ENCODE results near the gene PDHX. TPM values are rescaled to one million over a fixed set of nuclear protein-coding genes. Genes with fewer than 3 reads are reported as not detected.

The PDHX gene
- total RNA-seq, 1 donor from 2014 or later, result 31.8 TPM

DNA sequence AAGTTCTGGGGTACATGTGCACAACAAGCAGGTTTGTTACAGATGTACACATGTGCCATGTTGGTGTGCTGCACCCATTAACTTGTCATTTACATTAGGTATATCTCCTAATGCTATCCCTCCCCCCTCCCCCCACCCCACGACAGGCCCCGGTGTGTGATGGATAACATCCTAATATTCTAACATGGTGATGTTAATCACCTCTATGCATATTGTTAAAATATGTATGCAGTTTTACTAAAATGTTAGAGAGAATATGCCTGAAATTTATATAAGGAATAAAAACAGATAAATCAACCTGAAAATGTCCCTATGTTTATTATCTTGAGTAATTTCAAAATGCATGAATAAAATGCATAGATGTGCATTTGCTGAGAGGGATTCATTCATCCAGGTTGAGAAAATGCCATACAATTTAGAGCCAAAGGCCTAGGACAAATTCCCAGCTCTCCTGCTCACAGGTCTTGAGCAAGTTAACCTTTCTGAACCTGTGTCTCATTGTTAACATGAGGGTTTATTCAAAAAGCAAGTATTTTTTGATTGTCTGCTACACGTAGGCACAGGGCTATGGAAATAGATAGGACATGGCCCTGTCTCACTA, 38.9 kb upstream of the PDHX start:
- no peak for DNase-seq (ENCODE audit: low spot score)
- Mint-ChIP-seq H3K27me3 (ENCODE audit: unreplicated experiment) (peaks cover 2% of the 10 kb centered on the region), H3K27ac (ENCODE audit: unreplicated experiment) (no peak overlapping the region), H3K9me3 (ENCODE audit: unreplicated experiment) (no peaks in the 10 kb centered on the region), H3K4me3 (ENCODE audit: unreplicated experiment) (no peak overlapping the region), H3K36me3 (ENCODE audit: low read depth, unreplicated experiment) (peaks cover 8% of the 10 kb centered on the region), H3K4me1 (ENCODE audit: unreplicated experiment) (no peaks in the 10 kb centered on the region)
- TF ChIP-seq CTCF (IDR thresholded peaks at IDR 0.05; ENCODE audit: unreplicated experiment), result no peak

DNA sequence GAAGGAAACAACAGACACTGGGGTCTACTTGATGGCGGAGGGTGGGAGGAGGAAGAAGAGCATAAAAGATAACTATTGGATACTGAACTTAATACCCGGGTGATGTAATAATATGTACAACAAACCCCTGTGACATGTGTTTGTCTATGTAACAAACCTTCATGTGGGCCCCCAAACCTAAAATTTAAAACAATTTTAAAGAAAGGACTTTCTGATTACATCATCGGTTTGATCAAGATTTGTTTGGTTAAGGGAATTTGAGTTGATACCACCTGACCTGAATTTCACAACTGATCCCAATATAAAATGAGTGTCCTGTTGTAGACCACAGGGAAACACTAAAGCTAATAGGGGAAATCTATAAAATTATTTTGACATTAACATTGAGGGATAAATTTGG, 34.5 kb upstream of the PDHX start:
- DNase-seq (ENCODE audit: low spot score), result no peak
- no peak overlapping the region for H3K4me3 Mint-ChIP-seq (ENCODE audit: unreplicated experiment)
- no peaks in the 10 kb centered on the region for H3K9me3 Mint-ChIP-seq (ENCODE audit: unreplicated experiment)
- no peaks in the 10 kb centered on the region for H3K27me3 Mint-ChIP-seq (ENCODE audit: unreplicated experiment)
- no peaks in the 10 kb centered on the region for H3K36me3 Mint-ChIP-seq (ENCODE audit: low read depth, unreplicated experiment)
- no peak overlapping the region for H3K27ac Mint-ChIP-seq (ENCODE audit: unreplicated experiment)
- H3K4me1 Mint-ChIP-seq (ENCODE audit: unreplicated experiment), result no peaks in the 10 kb centered on the region
- TF ChIP-seq CTCF (IDR thresholded peaks at IDR 0.05; ENCODE audit: unreplicated experiment), result no peak

GRCh38 chr11:34886609-34887008, 29.8 kb upstream of the PDHX start:
- Mint-ChIP-seq H3K9me3 (ENCODE audit: unreplicated experiment) (no peaks in the 10 kb centered on the region), H3K4me1 (ENCODE audit: unreplicated experiment) (no peaks in the 10 kb centered on the region), H3K27ac (ENCODE audit: unreplicated experiment) (no peak overlapping the region), H3K27me3 (ENCODE audit: unreplicated experiment) (no peaks in the 10 kb centered on the region), H3K36me3 (ENCODE audit: low read depth, unreplicated experiment) (no peaks in the 10 kb centered on the region), H3K4me3 (ENCODE audit: unreplicated experiment) (no peak overlapping the region)
- no peak for TF ChIP-seq CTCF (IDR thresholded peaks at IDR 0.05; ENCODE audit: unreplicated experiment)
- no peak for DNase-seq (ENCODE audit: low spot score)

- Mint-ChIP-seq H3K36me3 (ENCODE audit: low read depth, unreplicated experiment) (no peaks in the 10 kb centered on the region), H3K9me3 (ENCODE audit: unreplicated experiment) (no peaks in the 10 kb centered on the region), H3K4me3 (ENCODE audit: unreplicated experiment) (no peak overlapping the region), H3K27ac (ENCODE audit: unreplicated experiment) (no peak overlapping the region), H3K27me3 (ENCODE audit: unreplicated experiment) (no peaks in the 10 kb centered on the region), H3K4me1 (ENCODE audit: unreplicated experiment) (no peaks in the 10 kb centered on the region)
- no peak for DNase-seq (ENCODE audit: low spot score)
- TF ChIP-seq CTCF (IDR thresholded peaks at IDR 0.05; ENCODE audit: unreplicated experiment), result no peak
These were observed 29.2 kb upstream of the PDHX start for GRCh38 chr11:34887260-34887659.

GRCh38 chr11:34890089-34890488, 26.3 kb upstream of the PDHX start:
- H3K4me1 Mint-ChIP-seq (ENCODE audit: unreplicated experiment), result no peaks in the 10 kb centered on the region
- H3K27me3 Mint-ChIP-seq (ENCODE audit: unreplicated experiment), result no peaks in the 10 kb centered on the region
- no peaks in the 10 kb centered on the region for H3K9me3 Mint-ChIP-seq (ENCODE audit: unreplicated experiment)
- H3K36me3 Mint-ChIP-seq (ENCODE audit: low read depth, unreplicated experiment), result no peaks in the 10 kb centered on the region
- TF ChIP-seq CTCF (IDR thresholded peaks at IDR 0.05; ENCODE audit: unreplicated experiment), result no peak
- no peak overlapping the region for H3K4me3 Mint-ChIP-seq (ENCODE audit: unreplicated experiment)
- H3K27ac Mint-ChIP-seq (ENCODE audit: unreplicated experiment), result no peak overlapping the region
- no peak for DNase-seq (ENCODE audit: low spot score)
